Right ventricle myocardium inferior (tissue), 1 donor: ENCODE measurements around the gene TRIM72. TPM values are rescaled to one million over a fixed set of nuclear protein-coding genes. Genes with fewer than 3 reads are reported as not detected.
"Not testable (repeated sequence)": the region's sequence is repeated elsewhere in the genome, so short reads cannot be mapped to it uniquely, and the experiment has no call there.

Experiments
- ATAC-seq: fragments of 200-7000 bp; cut with Tn5 transposase; one replicate; pipeline ENCODE4 v1.9.1; 2020; ENCODE audit warnings: mild to moderate bottlenecking, moderate library complexity
- DNase-seq: peaks from one replicate; pipeline ENCODE4 v3.0.0; 2021; ENCODE audit errors: missing footprints
- intact Hi-C: fragments of 100-400 bp; cut with DNase I; formaldehyde crosslinking; loops from one replicate; pipeline ENCODE4 v1.11.0; 2022
- long read RNA-seq: library from polyadenylated mRNA; unstranded; transcript quantifications from one replicate; pipeline ENCODE4 v2.0.0, GENCODE V29; 2021
- total RNA-seq: library from RNA; stranded (reverse); fragmentation: NEBNext Ultra II Directional; extraction: Animal tissue kit (Norgen Biotek cat#: 25700); gene quantifications from one replicate; pipeline ENCODE4 v1.2.1, GENCODE V29; 2021
- donor health status: DM: no; HTN: yes; CAD: no; lungs with severe emphysema.

Gene TRIM72, protein sequence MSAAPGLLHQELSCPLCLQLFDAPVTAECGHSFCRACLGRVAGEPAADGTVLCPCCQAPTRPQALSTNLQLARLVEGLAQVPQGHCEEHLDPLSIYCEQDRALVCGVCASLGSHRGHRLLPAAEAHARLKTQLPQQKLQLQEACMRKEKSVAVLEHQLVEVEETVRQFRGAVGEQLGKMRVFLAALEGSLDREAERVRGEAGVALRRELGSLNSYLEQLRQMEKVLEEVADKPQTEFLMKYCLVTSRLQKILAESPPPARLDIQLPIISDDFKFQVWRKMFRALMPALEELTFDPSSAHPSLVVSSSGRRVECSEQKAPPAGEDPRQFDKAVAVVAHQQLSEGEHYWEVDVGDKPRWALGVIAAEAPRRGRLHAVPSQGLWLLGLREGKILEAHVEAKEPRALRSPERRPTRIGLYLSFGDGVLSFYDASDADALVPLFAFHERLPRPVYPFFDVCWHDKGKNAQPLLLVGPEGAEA
- 2.1 TPM for total RNA-seq
- long read RNA-seq = 0 reads

DNA sequence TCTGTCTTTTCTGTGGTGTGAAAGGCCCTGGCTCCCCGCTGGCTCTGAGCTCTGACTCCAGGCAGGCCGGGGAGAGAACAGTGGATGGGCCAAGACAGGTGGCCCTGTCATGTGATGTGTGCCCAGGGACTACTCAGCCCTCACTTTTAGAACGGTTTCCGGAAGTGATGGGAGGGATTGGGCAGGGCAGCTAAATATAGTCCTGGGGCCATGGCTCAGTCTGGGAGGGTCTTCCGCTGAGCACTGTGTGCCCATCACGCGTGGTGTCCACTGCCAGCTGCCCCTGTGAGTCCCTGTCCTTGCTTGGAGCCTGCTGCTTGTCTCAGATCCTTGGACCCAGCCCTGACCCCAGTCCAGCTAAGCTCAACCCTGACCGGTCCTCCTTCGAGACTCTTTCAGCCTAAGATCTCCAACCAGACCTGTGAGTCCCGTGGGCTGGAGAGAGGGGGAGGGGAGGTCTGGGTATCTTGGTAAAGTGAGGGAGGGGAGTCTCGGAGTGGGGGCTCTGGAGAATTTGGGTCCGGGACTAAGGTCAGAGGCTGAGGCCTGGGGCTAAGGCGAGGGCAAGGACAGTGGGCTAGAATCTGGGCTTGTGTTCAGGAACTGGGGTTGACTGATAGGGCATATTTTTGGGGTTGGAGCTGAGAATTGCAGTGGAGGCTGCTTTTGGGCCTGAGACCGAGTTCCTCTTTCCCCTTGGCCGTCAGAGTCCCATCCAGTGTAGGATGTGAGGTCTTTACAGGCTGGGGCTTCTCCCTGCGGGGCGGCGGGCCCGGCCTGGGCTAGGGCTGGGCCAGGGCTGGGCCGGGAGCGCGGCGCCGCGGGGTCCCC is at the start of gene TRIM72:
TRIM72 (plus strand) TSS at position 243 of the 831 bp plus-strand sequence. CDS start 620 bp downstream, outside the sequence.
- DNase-seq = no peak
- intact Hi-C loops = no loop called here
- ATAC-seq = no peak

DNA sequence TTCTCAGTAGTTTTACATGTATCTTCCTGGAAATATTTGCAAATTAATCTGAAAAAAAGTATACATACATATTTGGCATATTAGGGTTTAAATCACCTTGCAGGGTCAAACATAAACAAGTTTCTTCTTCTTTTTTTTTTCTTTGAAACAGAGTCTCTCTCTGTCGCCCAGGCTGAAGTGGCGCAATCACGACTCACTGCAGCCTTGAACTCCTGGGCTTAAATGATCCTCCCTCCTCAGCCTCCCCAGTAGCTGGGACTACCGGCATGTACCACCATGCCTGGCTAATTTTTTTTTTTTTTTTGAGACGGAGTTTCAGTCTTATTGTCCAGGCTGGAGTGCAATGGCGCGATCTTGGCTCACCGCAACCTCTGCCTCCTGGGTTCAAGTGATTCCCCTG is 46.6 kb upstream of the TRIM72 start:
- no peak for DNase-seq
- intact Hi-C loops = no loop called here
- no peak for ATAC-seq

DNA sequence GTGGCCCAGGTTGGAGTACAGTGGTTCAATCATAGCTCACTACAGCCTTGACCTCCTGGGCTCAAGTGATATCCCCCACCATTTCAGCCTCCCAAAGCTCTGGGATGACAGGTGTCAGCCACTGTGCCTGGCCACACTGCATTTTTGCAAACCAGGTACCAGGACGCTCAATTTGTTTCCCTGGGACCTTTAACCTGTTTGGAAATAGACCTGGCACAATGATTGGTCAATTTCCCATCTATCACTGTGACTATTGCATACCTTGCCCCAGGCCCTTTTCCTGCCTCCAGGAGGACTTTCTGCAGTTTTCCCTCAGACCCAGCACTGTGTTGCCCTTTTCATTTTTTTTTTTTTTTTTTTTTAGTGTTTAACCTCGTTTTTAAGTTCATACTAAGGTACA is 45.1 kb upstream of the TRIM72 start:
- no peak for DNase-seq
- intact Hi-C loops = no loop called here
- no peak for ATAC-seq

DNA sequence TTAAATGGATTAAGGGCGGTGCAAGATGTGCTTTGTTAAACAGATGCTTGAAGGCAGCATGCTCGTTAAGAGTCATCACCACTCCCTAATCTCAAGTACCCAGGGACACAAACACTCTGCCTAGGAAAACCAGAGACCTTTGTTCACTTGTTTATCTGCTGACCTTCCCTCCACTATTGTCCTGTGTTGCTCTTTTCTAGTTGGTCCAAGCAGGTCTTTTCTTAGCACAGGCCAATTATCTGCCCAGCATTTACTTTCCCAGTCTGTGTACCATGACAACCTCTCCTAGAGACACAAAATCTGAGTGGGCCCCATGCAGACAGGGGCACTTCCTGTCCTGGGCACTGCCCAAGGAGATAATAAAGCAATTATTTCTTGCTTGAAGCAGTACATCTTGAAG is 43.9 kb upstream of the TRIM72 start:
- peak; percentile 95 for ATAC-seq
- intact Hi-C loops, DNase-seq: not testable (repeated sequence)

DNA sequence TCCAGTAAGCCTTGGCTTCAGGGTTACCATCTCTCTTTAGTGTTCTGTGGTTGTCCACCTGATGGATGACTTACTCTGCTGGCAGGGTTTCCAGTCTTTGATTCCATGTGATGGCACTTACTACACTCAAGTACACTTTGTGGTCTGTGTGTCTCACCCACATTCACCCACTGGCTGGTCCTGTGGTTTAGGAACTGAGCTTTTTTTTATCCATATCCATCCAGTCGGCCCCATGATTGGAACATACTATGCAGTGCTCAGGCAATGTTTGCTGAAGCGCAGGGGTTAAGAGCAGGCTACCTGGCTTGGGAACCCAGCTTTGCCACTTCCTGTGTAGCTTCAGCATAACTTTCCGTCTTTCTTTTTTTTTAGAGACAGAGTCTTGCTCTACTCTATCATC is 36.8 kb upstream of the TRIM72 start:
- intact Hi-C loops = no loop called here
- DNase-seq = no peak

DNA sequence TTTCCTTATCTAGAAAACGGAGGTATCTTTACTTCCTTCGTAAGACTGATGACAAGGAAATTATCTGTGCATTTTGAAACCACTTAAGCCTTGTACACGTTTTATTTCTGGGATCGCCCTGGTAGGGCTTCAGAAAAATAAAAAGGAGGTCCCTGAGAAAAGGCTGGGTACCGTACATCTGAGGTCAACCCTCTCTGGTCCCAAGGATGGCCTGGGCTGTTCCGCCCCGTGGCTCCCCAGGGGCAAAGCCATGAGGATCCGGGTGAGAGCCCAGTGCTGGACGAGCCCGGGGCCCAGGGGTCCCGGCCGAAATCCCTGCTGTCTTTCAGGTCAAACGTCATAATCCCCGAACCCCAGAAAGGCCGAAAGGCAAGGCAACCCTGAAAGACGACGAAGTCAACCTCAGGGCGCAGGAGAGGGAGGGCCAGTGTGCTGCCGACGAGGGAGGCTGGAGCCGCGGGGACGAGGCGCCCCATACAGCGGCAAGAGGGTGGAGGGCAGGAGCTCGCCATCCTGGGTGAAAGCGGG is 34.6 kb upstream of the TRIM72 start:
- ATAC-seq = no peak
- DNase-seq = no peak
- intact Hi-C loops = loop anchor here (2.0 kb wide), 1 partner anchor 36 kb away; no protein-coding TSS in a partner anchor

More for the DNA sequence above, 36.8 kb upstream of the TRIM72 start:
- ATAC-seq = no peak

DNA sequence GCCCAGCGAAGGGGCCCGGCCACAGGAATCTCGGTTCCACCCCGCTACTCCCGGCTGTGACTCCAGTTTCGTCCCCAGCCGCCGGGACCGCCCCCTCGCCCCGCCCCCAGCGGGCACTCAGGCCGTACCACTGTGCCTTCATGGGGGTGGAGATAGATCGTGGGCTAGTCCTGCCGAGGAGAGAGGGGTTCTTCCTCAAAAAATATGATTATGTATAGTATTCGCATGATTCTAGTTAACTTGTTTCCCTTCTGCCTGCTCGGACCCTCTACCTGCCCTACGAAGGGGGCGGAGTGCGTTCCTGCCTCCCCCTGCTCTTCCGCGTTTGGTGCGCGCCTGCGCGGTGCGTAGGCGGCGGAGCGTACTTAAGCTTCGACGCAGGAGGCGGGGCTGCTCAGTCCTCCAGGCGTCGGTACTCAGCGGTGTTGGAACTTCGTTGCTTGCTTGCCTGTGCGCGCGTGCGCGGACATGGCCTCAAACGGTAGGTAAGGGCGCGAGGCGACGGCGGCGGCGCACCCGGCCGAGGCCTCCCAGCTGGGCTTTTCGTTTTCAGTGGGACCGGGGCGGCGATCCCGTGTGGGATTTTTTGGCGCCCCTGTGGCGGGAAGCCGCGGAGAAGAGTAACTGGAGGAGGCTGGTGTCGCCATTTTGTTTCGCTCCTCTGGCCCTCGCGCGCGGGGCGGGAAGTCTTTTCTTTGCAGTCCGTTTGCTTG is 34.0 kb upstream of the TRIM72 start, which contains the start of gene FUS:
FUS (plus strand) TSS at position 393 of the 713 bp plus-strand sequence; CDS start at position 469, 76 bp downstream.
- intact Hi-C loops = loop anchor here (2.0 to 10.0 kb wide), 2 partner anchors 37 to 265 kb away; partner anchors contain the start of gene ZNF843
- ATAC-seq (peak; percentile 89), DNase-seq (peak; percentile 96)

DNA sequence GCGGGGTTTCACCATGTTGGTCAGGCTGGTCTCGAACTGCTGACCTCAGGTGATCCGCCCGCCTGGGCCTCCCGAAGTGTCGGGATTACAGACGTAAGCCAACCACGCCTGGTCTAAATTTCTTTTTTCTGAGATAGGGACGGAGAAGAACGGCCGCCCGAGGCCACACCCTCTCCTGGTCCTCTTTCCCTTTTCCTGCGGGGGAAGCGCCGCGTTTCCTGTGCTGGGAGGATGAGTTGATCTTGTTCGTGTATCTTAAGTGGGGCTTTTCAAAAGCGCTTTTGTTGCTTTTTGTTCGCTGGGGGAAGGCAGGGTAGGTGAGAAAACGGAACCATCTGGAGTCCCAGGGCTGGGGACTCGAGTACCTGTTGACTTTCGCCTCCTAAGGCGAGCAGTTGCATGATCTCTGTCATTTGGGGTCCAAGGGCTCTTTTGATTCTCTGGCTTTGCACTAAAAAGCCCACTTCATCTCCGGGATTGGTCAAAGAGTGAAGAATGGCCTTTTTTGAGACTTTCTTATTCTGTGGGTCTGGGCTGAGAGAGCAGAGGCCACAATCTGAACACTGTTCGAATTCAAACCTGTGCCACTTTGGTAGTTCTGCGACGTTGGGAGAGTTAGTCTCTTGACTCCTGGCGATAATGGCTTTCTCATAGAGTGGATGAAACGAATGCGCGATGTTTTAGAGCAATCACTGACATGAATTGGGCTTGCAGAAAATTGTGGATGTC is 32.7 kb upstream of the TRIM72 start:
- no peak for ATAC-seq

DNA sequence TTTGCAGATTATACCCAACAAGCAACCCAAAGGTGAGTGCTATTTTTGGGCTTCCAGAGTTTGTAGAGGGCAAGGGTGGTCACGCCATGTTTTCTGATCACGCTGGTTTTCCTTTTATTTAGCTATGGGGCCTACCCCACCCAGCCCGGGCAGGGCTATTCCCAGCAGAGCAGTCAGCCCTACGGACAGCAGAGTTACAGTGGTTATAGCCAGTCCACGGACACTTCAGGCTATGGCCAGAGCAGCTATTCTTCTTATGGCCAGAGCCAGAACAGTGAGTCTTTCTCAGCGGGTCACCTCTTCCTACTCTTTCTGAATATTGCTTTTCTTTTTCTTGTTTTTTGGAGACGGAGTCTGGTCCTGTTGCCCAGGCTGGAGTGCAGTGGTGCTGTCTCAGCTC is 31.5 kb upstream of the TRIM72 start:
- intact Hi-C loops = loop anchor here (10.0 kb wide), 1 partner anchor 262 kb away; the partner anchor contains the start of gene ZNF843
- ATAC-seq (no peak), DNase-seq (no peak)

More for the DNA sequence above, 32.7 kb upstream of the TRIM72 start:
- intact Hi-C loops = loop anchor here (10.0 kb wide), 1 partner anchor 264 kb away; the partner anchor contains the start of gene ZNF843
- DNase-seq = no peak

DNA sequence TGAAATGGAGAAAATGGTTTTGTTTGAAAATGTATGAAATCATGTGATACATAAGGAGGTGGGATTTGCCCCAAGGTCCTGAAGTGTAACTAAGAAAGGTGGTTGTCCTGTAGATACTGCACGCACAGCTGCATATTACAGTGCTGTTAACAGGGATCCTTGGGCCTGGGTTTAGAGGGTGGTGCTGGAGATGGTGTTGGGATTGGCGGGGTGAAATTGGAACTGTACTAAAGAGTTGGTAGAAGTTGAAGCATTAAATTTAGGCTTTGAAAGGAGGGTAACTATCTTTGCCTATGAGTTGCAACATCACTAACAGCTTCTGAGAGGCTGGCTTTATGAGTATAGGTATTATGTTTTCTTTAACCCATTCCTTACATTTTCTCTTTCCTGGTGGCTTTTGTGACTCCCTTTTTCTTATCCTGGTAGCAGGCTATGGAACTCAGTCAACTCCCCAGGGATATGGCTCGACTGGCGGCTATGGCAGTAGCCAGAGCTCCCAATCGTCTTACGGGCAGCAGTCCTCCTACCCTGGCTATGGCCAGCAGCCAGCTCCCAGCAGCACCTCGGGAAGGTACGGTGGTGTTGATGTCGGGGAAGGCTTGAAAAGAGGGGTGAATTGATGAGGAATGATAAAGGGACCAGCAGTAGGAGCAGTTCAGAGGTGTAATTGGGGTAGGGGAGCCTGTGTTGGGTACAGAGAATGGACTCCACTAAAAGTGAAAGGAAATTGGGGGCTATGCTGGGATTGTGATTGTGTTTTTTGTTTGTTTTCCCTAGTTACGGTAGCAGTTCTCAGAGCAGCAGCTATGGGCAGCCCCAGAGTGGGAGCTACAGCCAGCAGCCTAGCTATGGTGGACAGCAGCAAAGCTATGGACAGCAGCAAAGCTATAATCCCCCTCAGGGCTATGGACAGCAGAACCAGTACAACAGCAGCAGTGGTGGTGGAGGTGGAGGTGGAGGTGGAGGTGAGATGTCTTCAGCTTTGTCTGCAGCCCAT is 30.2 kb upstream of the TRIM72 start:
- DNase-seq (no peak), ATAC-seq (no peak)
- intact Hi-C loops = loop anchor here (10.0 kb wide), 1 partner anchor 261 kb away; the partner anchor contains the start of gene ZNF843

DNA sequence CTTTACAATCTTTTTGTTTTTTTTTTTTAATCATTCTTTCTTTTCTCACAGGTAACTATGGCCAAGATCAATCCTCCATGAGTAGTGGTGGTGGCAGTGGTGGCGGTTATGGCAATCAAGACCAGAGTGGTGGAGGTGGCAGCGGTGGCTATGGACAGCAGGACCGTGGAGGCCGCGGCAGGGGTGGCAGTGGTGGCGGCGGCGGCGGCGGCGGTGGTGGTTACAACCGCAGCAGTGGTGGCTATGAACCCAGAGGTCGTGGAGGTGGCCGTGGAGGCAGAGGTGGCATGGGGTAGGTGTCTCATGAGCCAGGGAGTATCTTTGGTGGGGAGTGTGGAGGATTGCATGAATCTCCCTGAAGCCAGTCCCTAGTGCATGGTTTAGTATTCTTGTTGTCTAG is 29.0 kb upstream of the TRIM72 start:
- DNase-seq (no peak), ATAC-seq (no peak)
- intact Hi-C loops = loop anchor here (10.0 kb wide), 1 partner anchor 260 kb away; the partner anchor contains the start of gene ZNF843

DNA sequence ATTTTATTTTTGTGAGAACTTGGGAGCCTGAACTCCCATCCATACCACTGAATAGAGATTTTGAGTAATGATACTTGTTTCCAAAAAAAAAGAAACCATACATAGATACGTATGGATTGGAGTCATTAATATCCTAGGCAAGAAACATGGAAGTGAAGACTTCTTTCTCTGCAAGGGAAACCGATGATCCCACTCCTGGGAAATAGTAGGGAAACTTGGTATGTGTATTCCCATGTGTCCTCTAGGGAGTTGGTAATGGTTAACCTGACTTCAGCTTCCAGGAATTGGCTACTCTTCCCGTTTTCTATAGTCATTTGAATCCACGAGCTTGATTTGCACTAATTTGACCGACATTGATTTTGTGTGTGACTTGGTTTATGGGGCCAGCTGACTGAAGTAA is 28.6 kb upstream of the TRIM72 start:
- intact Hi-C loops = loop anchor here (10.0 kb wide), 1 partner anchor 259 kb away; the partner anchor contains the start of gene ZNF843
- ATAC-seq (no peak), DNase-seq (no peak)

DNA sequence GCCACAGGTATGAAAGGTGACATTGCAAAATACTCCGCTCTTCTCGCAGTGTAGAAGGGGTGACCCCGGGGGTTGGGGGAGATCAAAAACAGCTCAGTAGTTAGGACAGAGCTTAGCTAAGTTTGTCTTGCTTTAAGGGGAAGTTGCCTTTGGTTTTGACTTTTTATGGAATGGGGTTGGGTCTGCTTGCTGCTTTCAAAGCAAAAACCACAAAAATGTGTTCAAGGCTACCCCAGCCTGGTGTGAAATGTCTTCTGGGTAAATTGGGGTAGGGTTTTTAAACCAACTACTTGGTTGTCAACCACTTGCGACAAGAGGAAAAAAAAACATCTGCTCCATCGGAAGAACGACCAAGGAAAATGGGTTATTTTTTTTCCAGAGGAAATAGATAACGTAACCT is 27.7 kb upstream of the TRIM72 start:
- DNase-seq (no peak), ATAC-seq (no peak)
- intact Hi-C loops = loop anchor here (10.0 kb wide), 1 partner anchor 259 kb away; the partner anchor contains the start of gene ZNF843

DNA sequence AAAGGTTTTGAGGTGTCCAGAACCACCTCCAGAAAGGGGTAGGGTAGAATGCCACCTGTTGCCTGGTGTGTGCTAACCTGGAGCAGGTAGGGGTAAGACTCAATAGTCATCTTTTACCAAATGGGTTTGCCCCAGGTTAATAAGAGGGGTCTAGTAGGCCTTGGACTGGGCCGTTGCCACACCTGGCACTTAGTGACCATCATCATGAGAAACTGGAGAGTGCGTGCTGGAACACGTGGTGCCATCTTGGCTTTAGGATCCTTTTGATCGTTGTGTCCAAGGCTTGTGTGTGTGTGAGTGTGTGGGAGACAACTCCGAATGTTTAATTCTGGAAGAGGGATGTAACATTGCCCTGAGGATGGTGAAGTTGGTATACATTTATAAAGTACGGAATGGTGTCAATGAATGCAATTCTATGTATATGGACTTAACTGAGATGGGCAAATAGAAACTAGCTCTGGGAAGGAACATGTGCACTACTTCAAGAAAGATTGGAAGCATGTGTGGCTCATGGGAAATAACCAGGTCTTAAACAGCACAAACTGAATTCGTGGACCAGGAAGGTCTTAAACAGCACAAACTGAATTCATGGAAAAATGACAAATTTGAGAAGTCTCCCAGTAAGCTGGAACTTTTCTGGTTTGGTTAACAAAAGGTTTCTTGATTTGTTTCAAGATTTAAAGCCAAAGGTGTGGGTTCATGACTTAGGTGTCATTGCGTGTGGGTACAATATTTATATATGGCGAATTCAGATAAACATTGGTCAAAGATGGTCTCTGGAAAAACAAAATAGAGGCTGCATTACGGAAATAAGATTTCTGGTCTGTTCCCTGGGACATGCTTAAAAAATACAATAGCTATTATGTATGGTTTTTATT is 26.8 kb upstream of the TRIM72 start:
- DNase-seq (no peak), ATAC-seq (no peak)
- intact Hi-C loops = loop anchor here (10.0 kb wide), 1 partner anchor 258 kb away; the partner anchor contains the start of gene ZNF843

DNA sequence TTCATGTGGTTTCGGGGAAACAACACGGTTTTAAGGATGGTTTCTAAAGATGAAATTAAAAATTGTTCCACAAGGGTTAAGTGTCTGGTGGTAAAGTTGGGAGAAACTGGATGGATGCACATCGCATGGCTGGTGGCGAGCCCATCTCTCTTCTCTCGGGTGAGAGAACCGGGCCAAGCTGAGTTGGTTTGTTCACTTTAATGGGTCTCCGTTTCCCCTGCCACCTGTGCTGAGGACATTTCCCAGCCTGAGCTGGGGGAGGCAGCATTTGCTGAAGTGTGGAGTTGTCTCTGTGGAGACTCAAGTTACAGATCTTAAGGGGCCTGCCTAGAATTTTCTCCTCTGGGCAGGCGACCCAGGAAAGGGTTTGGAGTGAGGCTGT is 26.1 kb upstream of the TRIM72 start:
- intact Hi-C loops = loop anchor here (10.0 kb wide), 1 partner anchor 257 kb away; the partner anchor contains the start of gene ZNF843
- DNase-seq (no peak), ATAC-seq (no peak)
